ENCODE results near the gene TBCC. TPM values are rescaled to one million over a fixed set of nuclear protein-coding genes. Genes with fewer than 3 reads are reported as not detected.
"Not testable (repeated sequence)": the region's sequence is repeated elsewhere in the genome, so short reads cannot be mapped to it uniquely, and the experiment has no call there.

TBCC gene
- total and polyA plus RNA-seq, 8 donors = 5.1 to 35.4 (median 9.1) TPM

- 0 to 4% methylated on average over 4 of the region's 4 CpGs for WGBS, 2 donors
- Histone ChIP-seq H3K4me3 (peak overlapping the region in 3 of 4 donors; percentile 56 to 97 (median 76)), H3K9me3 (no peaks in the 10 kb centered on the region), H3K4me1 (peaks cover 3 to 30% (median 6%) of the 10 kb centered on the region in 3 donors), H3K27me3 (no peaks in the 10 kb centered on the region), H3K27ac (peak overlapping the region in 3 of 4 donors; percentile 98 to 100 (median 100)), H3K36me3 (no peaks in the 10 kb centered on the region)
- intact Hi-C loops (cut with DNase I) = no loop called here
- DNase-seq (no peak), FAIRE-seq (no peak), ATAC-seq (no peak)
- TF ChIP-seq CTCF (IDR thresholded peaks at IDR 0.05) = no peak
Measured at GRCh38 chr6:42781546-42781795, 35.6 kb upstream of the TBCC start.

GRCh38 chr6:42779521-42779920, 33.6 kb upstream of the TBCC start:
- no peak for FAIRE-seq
- H3K4me3 ChIP-seq = no peak overlapping the region
- H3K4me1 ChIP-seq = peaks cover 0 to 11% (median 0%) of the 10 kb centered on the region in 3 donors
- no peak for TF ChIP-seq CTCF (IDR thresholded peaks at IDR 0.05)
- H3K27ac ChIP-seq = no peak overlapping the region
- no peaks in the 10 kb centered on the region for H3K36me3 ChIP-seq
- 93 to 94% methylated on average over 6 of the region's 6 CpGs for WGBS, 2 donors
- no peak for ATAC-seq
- H3K27me3 ChIP-seq = no peaks in the 10 kb centered on the region
- no peak for DNase-seq
- H3K9me3 ChIP-seq = no peaks in the 10 kb centered on the region
- intact Hi-C loops (cut with DNase I) = no loop called here

- H3K27me3 ChIP-seq = no peaks in the 10 kb centered on the region
- 70 to 78% methylated on average over 2 of the region's 2 CpGs for WGBS, 2 donors
- DNase-seq = no peak
- no peaks in the 10 kb centered on the region for H3K9me3 ChIP-seq
- no peak for ATAC-seq
- peaks cover 0 to 11% (median 0%) of the 10 kb centered on the region in 3 donors for H3K4me1 ChIP-seq
- H3K4me3 ChIP-seq = no peak overlapping the region
- no peak for TF ChIP-seq CTCF (IDR thresholded peaks at IDR 0.05)
- intact Hi-C loops (cut with DNase I) = no loop called here
- FAIRE-seq = no peak
- H3K36me3 ChIP-seq = no peaks in the 10 kb centered on the region
- H3K27ac ChIP-seq = peak overlapping the region in 2 of 4 donors; percentile 36 to 52
Measured at GRCh38 chr6:42778122-42778521, 32.2 kb upstream of the TBCC start.

GRCh38 chr6:42777126-42777822, 31.4 kb upstream of the TBCC start:
- Histone ChIP-seq H3K9me3 (no peaks in the 10 kb centered on the region), H3K4me3 (no peak overlapping the region), H3K27ac (peak overlapping the region in 2 of 4 donors; percentile 36 to 52), H3K27me3 (no peaks in the 10 kb centered on the region), H3K36me3 (no peaks in the 10 kb centered on the region), H3K4me1 (peaks cover 0 to 11% (median 0%) of the 10 kb centered on the region in 3 donors)
- ATAC-seq (peak in 1 of 4 donors; percentile 3), DNase-seq (no peak), FAIRE-seq (no peak)
- 72 to 78% methylated on average over 2 of the region's 2 CpGs for WGBS, 2 donors
- intact Hi-C loops (cut with DNase I) = no loop called here
- no peak for TF ChIP-seq CTCF (IDR thresholded peaks at IDR 0.05)

- ATAC-seq = peak in 2 of 4 donors; percentile 31 to 51
- H3K4me3 ChIP-seq; intact Hi-C loops (cut with DNase I); H3K27me3 ChIP-seq; DNase-seq; H3K9me3 ChIP-seq; H3K36me3 ChIP-seq; FAIRE-seq: not testable (repeated sequence)
- WGBS, 2 donors = 92 to 95% methylated on average over 10 of the region's 10 CpGs
- Histone ChIP-seq H3K27ac (peak overlapping the region in 2 of 4 donors; percentile 22 to 41), H3K4me1 (peaks cover 0 to 11% (median 0%) of the 10 kb centered on the region in 3 donors)
Measured at GRCh38 chr6:42774821-42775487, 29.1 kb upstream of the TBCC start.
